ENCODE results near the gene INTS7. TPM values are rescaled to one million over a fixed set of nuclear protein-coding genes. Genes with fewer than 3 reads are reported as not detected.
"Not testable (repeated sequence)": the region's sequence is repeated elsewhere in the genome, so short reads cannot be mapped to it uniquely, and the experiment has no call there.

Gene INTS7
- polyA plus RNA-seq, 3 donors: 6.1 to 10.7 (median 7.6) TPM

GRCh38 chr1:212024469-212025149, 10.7 kb downstream of the INTS7 start:
- Mint-ChIP-seq H3K36me3 (peaks cover 27 to 32% of the 10 kb centered on the region in 2 donors), H3K4me1 (peaks cover 23% of the 10 kb centered on the region), H3K27me3 (ENCODE audit: low read depth in 3 of 3) (no peaks in the 10 kb centered on the region), H3K9me3 (peaks cover 0 to 4% (median 0%) of the 10 kb centered on the region in 7 donors), H3K4me3 (no peak overlapping the region), H3K27ac (no peak overlapping the region)
- Histone ChIP-seq H3K27me3 (ENCODE audit: control insufficient read depth in 2 of 2, insufficient read depth in 2 of 2, low read length in 2 of 2) (no peaks in the 10 kb centered on the region), H3K4me3 (replicated peaks in 1 of 3; ENCODE audit: low read depth in 2 of 3, low read length in 3 of 3) (no peak overlapping the region), H3K9me3 (replicated peaks in 1 of 2; ENCODE audit: control insufficient read depth in 1 of 2, insufficient read depth in 1 of 2, low read length in 2 of 2) (no peaks in the 10 kb centered on the region), H2AFZ (ENCODE audit: insufficient read depth, low read depth, low read length, poor library complexity, severe bottlenecking) (no peak overlapping the region), H3K36me3 (replicated peaks in 1 of 2; ENCODE audit: control insufficient read depth in 1 of 2, insufficient read depth in 2 of 2, low read length in 2 of 2) (peaks cover 8 to 22% of the 10 kb centered on the region in 2 donors), H3K79me2 (ENCODE audit: insufficient read depth, low read length) (peaks cover 80% of the 10 kb centered on the region), H4K20me1 (ENCODE audit: insufficient read depth, low read length) (peaks cover 12% of the 10 kb centered on the region), H3K4me1 (ENCODE audit: control insufficient read depth in 1 of 2, insufficient read depth in 2 of 2, low read length in 2 of 2) (peaks cover 0 to 10% of the 10 kb centered on the region in 2 donors), H3K9ac (ENCODE audit: insufficient read depth, low read length, poor library complexity, severe bottlenecking) (no peak overlapping the region), H3K4me2 (replicated peaks; ENCODE audit: extremely low read depth, low read length, poor library complexity, severe bottlenecking) (no peak overlapping the region), H3K27ac (ENCODE audit: low read depth in 1 of 2, low read length in 2 of 2) (no peak overlapping the region)
- DNase-seq: no peak
- no peak for TF ChIP-seq CTCF (IDR thresholded peaks at IDR 0.05)
- intact Hi-C loops (cut with micrococcal nuclease): no loop called here
- no CpG with 5 or more reads among the region's 3 CpGs for WGBS (ENCODE audit: insufficient coverage)

DNA sequence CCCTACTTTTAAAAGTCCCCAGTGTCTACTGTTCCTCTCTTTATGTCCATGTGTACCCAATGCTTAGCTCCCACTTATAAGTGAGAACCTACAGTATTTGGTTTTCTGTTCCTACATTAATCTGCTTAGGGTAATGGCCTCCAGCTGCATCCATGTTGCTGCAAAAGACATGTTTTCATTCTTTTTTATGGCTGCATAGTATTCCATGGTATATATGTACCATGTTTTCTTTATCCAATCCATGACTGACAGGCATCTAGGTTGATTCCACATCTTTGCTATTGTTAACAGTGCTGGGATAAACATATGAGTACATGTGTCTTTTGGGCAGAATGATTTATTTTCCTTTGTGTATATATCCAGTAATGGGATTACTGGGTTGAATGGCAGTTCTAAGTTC, 12.4 kb downstream of the INTS7 start:
- H3K9ac ChIP-seq (ENCODE audit: insufficient read depth, low read length, poor library complexity, severe bottlenecking); H3K27me3 ChIP-seq (ENCODE audit: control insufficient read depth in 2 of 2, insufficient read depth in 2 of 2, low read length in 2 of 2); H3K27ac ChIP-seq (ENCODE audit: low read depth in 1 of 2, low read length in 2 of 2); H3K4me3 ChIP-seq (replicated peaks in 1 of 3; ENCODE audit: low read depth in 2 of 3, low read length in 3 of 3); H3K4me1 ChIP-seq (ENCODE audit: control insufficient read depth in 1 of 2, insufficient read depth in 2 of 2, low read length in 2 of 2); H3K4me3 Mint-ChIP-seq; H3K9me3 ChIP-seq (replicated peaks in 1 of 2; ENCODE audit: control insufficient read depth in 1 of 2, insufficient read depth in 1 of 2, low read length in 2 of 2); DNase-seq; intact Hi-C loops (cut with micrococcal nuclease); H3K27me3 Mint-ChIP-seq (ENCODE audit: low read depth in 3 of 3); H3K4me2 ChIP-seq (replicated peaks; ENCODE audit: extremely low read depth, low read length, poor library complexity, severe bottlenecking); H2AFZ ChIP-seq (ENCODE audit: insufficient read depth, low read depth, low read length, poor library complexity, severe bottlenecking); H3K27ac Mint-ChIP-seq; H3K9me3 Mint-ChIP-seq: not testable (repeated sequence)
- H3K4me1 Mint-ChIP-seq: peaks cover 16% of the 10 kb centered on the region
- H3K79me2 ChIP-seq (ENCODE audit: insufficient read depth, low read length): peaks cover 63% of the 10 kb centered on the region
- H3K36me3 ChIP-seq (replicated peaks in 1 of 2; ENCODE audit: control insufficient read depth in 1 of 2, insufficient read depth in 2 of 2, low read length in 2 of 2): peaks cover 13 to 25% of the 10 kb centered on the region in 2 donors
- peaks cover 33 to 36% of the 10 kb centered on the region in 2 donors for H3K36me3 Mint-ChIP-seq
- peaks cover 12% of the 10 kb centered on the region for H4K20me1 ChIP-seq (ENCODE audit: insufficient read depth, low read length)

Measured in CD14-positive monocyte (primary cell).